HepG2 (cell line): ENCODE data around the gene ZKSCAN8. TPM values are rescaled to one million over a fixed set of nuclear protein-coding genes. Genes with fewer than 3 reads are reported as not detected.

Source experiments
- ESRRA ChIP-seq: sonication (generic); formaldehyde crosslinking; IDR thresholded peaks from 2 replicates; pipeline ENCODE4 v1.5.1; 2020; ENCODE audit warnings: mild to moderate bottlenecking, low read depth, missing genetic modification reagents
- HDAC6 ChIP-seq: fragments of 200-600 bp; sonication (generic); IDR thresholded peaks from 2 replicates; pipeline ENCODE4 v1.7.0; 2017; ENCODE audit warnings: mild to moderate bottlenecking, antibody characterized with exemption, low read length, low read depth
- IRF2 ChIP-seq: IDR thresholded peaks from 2 replicates; pipeline ENCODE4 v1.6.1; 2018; ENCODE audit warnings: missing genetic modification reagents, missing compliant biosample characterization
- POGZ ChIP-seq: sonication (generic); formaldehyde crosslinking; IDR thresholded peaks from 2 replicates; pipeline ENCODE4 v1.4.0; 2020; ENCODE audit warnings: mild to moderate bottlenecking, missing genetic modification reagents
- POLR2A ChIP-seq, 2 experiments: IDR thresholded peaks; 2 replicates each; pipeline ENCODE4 v1.6.1; 2011; ENCODE audit warnings: low read depth in 2 of 2, low read length in 2 of 2, mild to moderate bottlenecking in 1 of 2, moderate library complexity in 1 of 2; ENCODE audit not compliant: insufficient read depth in 1 of 2
- POLR2AphosphoS2 ChIP-seq: IDR thresholded peaks from 2 replicates; pipeline ENCODE4 v1.6.1; 2011; ENCODE audit warnings: low read depth, low read length, improper control_type of control experiment
- ZNF468 ChIP-seq: sonication (generic); formaldehyde crosslinking; IDR thresholded peaks from 2 replicates; pipeline ENCODE4 v1.8.0; 2022; ENCODE audit warnings: mild to moderate bottlenecking, moderate library complexity, missing genetic modification reagents
- ZNF570 ChIP-seq: sonication (generic); formaldehyde crosslinking; IDR thresholded peaks from 2 replicates; pipeline ENCODE4 v1.4.0; 2020; ENCODE audit warnings: mild to moderate bottlenecking, missing genetic modification reagents, borderline replicate concordance
- ZNF614 ChIP-seq: IDR thresholded peaks from 2 replicates; pipeline ENCODE4 v1.6.1; 2018; ENCODE audit warnings: missing biosample characterization, missing genetic modification reagents, inconsistent platforms, borderline replicate concordance
- ZNF619 ChIP-seq: sonication (generic); formaldehyde crosslinking; IDR thresholded peaks from 2 replicates; pipeline ENCODE4 v1.4.0; 2020; ENCODE audit warnings: mild to moderate bottlenecking, missing genetic modification reagents
- ZNF816 ChIP-seq: sonication (generic); formaldehyde crosslinking; IDR thresholded peaks from 2 replicates; pipeline ENCODE4 v1.8.0; 2022; ENCODE audit warnings: missing genetic modification reagents, mild to moderate bottlenecking, borderline replicate concordance
- polyA plus RNA-seq, 8 experiments: library from polyadenylated mRNA; depleted of rRNA in 3 of 8; stranded (reverse) in 7 of 8; unstranded in 1 of 8; fragments of >200 nt; fragmentation: Illumina TruSeq in 4 of 8; extraction: Trizol in 4 of 8; gene quantifications; 2 replicates each; pipeline versions ENCODE4 v1.2.1 to v1.2.3, GENCODE V29; 2011 to 2016; ENCODE audit warnings: low read depth in 4 of 8, missing spikeins in 1 of 8, mixed read lengths in 1 of 8; ENCODE audit not compliant: insufficient read depth in 1 of 8
- total RNA-seq, 5 experiments: library from RNA; depleted of rRNA; stranded (reverse); fragments of >200 nt; fragmentation: Illumina TruSeq; extraction: Trizol; gene quantifications; 2 replicates each; pipeline ENCODE4 v1.2.3, GENCODE V29; 2016; ENCODE audit warnings: low read depth in 1 of 5
- TF ChIP-seq, protein P1 (sequence below): sonication (generic); formaldehyde crosslinking; IDR thresholded peaks from 2 replicates; pipeline ENCODE4 v1.5.1; 2020; ENCODE audit warnings: missing genetic modification reagents, mild to moderate bottlenecking, borderline replicate concordance
- TF ChIP-seq, protein P2 (sequence below): sonication (generic); formaldehyde crosslinking; IDR thresholded peaks from 2 replicates; pipeline ENCODE4 v1.8.0; 2022; ENCODE audit warnings: mild to moderate bottlenecking, missing genetic modification reagents
- TF ChIP-seq, protein P3 (sequence below): IDR thresholded peaks from 2 replicates; pipeline ENCODE4 v1.6.1; 2016; ENCODE audit warnings: missing compliant biosample characterization, missing genetic modification reagents, borderline replicate concordance
- TF ChIP-seq, protein P4 (sequence below), 2 experiments: fragments of 450-650 bp in 1 of 2; sonication (generic) in 1 of 2; formaldehyde crosslinking; IDR thresholded peaks; 2 replicates each; pipeline versions ENCODE4 v1.5.0 to v1.8.0; 2020 to 2022; ENCODE audit warnings: mild to moderate bottlenecking in 1 of 2, missing genetic modification reagents in 1 of 2
- TF ChIP-seq, protein P5 (sequence below): sonication (generic); formaldehyde crosslinking; IDR thresholded peaks from 2 replicates; pipeline ENCODE4 v1.5.1; 2020; ENCODE audit warnings: mild to moderate bottlenecking, missing genetic modification reagents
- TF ChIP-seq, protein P6 (sequence below): sonication (generic); formaldehyde crosslinking; IDR thresholded peaks from 2 replicates; pipeline ENCODE4 v1.9.0; 2022; ENCODE audit warnings: low read depth, missing genetic modification reagents

ZKSCAN8 gene
- total and polyA plus RNA-seq, 2 of the 13 experiments (the other 11 are each of a cell fraction or from before 2014, with no cell fraction given): 12.4 to 20.9 TPM

DNA sequence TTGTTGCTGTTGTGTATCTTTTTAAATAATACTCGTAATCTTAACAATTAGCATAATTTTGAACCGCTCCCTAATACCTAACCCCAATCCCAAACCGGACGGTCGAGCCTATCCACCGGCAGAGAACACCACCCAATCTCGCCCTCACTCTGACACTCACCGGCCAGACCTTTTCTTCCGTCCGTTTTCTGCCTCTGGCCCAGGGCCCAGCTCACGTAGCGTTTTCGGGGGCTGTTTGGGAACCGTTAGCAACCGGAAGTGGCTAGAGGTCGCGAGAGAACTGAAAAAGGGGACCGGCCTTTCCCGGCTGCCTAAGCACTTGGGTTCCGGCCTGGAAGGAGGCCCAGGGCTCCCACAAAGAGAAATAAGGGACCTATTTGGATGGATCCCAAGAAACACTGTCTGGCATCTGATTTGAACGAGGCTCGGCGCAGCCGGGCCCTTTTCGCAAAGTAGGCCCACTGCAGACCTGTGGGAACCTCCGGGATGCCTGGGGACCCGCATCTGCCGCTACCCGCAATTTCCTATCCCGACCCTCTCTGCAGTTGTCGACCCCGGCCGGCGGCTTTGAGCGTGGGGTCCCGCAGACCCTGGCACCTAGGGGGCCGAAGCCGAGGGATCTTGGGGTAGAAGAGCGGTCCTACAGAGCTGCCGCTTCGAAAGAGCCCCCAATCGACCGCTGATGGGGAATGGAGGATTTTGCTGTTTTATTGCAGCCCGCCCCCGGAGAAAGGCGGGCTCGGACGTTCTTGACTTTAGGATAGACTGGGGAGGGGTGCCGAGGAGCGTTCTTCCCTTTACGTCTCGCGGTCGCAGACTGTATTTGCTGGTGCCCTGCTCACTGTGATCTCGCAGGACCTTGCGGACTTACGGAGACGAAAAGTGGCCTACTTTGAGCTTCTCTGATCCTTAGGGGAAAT lies 4.8 kb upstream of the ZKSCAN8 start (continued):
- TF ChIP-seq HDAC6 (no peak), ZNF816 (CRISPR knock-in tag) (no peak), POLR2A (IDR thresholded peaks at IDR 0.05; ENCODE audit: insufficient read depth in 1 of 2, low read depth in 2 of 2, low read length in 2 of 2) (peak; percentile 83 to 84), ZNF614 (CRISPR knock-in tag) (peak; percentile 93), IRF2 (CRISPR knock-in tag) (peak; percentile 97), POLR2AphosphoS2 (no peak), ZNF619 (CRISPR knock-in tag) (peak; percentile 94; the same call in 1 of the 2 replicates), ESRRA (CRISPR knock-in tag) (peak; percentile 80; the same call in 1 of the 2 replicates), ZNF570 (CRISPR knock-in tag) (no peak; the same call in 1 of the 2 replicates), ZNF468 (CRISPR knock-in tag) (no peak), POGZ (CRISPR knock-in tag) (peak; percentile 99)
- TF ChIP-seq, protein P1, sequence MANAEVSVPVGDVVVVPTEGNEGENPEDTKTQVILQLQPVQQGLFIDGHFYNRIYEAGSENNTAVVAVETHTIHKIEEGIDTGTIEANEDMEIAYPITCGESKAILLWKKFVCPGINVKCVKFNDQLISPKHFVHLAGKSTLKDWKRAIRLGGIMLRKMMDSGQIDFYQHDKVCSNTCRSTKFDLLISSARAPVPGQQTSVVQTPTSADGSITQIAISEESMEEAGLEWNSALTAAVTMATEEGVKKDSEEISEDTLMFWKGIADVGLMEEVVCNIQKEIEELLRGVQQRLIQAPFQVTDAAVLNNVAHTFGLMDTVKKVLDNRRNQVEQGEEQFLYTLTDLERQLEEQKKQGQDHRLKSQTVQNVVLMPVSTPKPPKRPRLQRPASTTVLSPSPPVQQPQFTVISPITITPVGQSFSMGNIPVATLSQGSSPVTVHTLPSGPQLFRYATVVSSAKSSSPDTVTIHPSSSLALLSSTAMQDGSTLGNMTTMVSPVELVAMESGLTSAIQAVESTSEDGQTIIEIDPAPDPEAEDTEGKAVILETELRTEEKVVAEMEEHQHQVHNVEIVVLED: peak; percentile 87
- TF ChIP-seq, protein P2, sequence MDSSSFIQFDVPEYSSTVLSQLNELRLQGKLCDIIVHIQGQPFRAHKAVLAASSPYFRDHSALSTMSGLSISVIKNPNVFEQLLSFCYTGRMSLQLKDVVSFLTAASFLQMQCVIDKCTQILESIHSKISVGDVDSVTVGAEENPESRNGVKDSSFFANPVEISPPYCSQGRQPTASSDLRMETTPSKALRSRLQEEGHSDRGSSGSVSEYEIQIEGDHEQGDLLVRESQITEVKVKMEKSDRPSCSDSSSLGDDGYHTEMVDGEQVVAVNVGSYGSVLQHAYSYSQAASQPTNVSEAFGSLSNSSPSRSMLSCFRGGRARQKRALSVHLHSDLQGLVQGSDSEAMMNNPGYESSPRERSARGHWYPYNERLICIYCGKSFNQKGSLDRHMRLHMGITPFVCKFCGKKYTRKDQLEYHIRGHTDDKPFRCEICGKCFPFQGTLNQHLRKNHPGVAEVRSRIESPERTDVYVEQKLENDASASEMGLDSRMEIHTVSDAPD (CRISPR knock-in tag): peak; percentile 84; the same call in 1 of the 2 replicates
- TF ChIP-seq, protein P3, sequence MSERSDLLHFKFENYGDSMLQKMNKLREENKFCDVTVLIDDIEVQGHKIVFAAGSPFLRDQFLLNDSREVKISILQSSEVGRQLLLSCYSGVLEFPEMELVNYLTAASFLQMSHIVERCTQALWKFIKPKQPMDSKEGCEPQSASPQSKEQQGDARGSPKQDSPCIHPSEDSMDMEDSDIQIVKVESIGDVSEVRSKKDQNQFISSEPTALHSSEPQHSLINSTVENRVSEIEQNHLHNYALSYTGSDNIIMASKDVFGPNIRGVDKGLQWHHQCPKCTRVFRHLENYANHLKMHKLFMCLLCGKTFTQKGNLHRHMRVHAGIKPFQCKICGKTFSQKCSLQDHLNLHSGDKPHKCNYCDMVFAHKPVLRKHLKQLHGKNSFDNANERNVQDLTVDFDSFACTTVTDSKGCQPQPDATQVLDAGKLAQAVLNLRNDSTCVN: peak; percentile 86; the same call in 1 of the 2 replicates
- TF ChIP-seq, protein P4, sequence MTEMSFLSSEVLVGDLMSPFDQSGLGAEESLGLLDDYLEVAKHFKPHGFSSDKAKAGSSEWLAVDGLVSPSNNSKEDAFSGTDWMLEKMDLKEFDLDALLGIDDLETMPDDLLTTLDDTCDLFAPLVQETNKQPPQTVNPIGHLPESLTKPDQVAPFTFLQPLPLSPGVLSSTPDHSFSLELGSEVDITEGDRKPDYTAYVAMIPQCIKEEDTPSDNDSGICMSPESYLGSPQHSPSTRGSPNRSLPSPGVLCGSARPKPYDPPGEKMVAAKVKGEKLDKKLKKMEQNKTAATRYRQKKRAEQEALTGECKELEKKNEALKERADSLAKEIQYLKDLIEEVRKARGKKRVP (CRISPR knock-in tag; IDR thresholded peaks at IDR 0.05): peak in 1 of 2 experiments; percentile 76; a peak in 2 of 4 replicates
- TF ChIP-seq, protein P5, sequence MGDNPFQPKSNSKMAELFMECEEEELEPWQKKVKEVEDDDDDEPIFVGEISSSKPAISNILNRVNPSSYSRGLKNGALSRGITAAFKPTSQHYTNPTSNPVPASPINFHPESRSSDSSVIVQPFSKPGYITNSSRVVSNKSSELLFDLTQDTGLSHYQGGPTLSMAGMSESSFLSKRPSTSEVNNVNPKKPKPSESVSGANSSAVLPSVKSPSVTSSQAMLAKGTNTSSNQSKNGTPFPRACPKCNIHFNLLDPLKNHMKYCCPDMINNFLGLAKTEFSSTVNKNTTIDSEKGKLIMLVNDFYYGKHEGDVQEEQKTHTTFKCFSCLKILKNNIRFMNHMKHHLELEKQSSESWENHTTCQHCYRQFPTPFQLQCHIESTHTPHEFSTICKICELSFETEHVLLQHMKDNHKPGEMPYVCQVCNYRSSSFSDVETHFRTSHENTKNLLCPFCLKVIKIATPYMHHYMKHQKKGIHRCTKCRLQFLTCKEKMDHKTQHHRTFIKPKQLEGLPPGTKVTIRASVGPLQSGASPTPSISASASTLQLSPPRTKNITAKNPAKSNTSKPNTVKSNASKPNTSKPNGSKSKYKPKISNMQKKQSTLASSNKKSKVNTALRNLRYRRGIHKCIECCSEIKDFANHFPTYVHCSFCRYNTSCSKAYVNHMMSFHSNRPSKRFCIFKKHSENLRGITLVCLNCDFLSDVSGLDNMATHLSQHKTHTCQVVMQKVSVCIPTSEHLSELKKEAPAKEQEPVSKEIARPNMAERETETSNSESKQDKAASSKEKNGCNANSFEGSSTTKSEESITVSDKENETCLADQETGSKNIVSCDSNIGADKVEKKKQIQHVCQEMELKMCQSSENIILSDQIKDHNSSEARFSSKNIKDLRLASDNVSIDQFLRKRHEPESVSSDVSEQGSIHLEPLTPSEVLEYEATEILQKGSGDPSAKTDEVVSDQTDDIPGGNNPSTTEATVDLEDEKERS (CRISPR knock-in tag): peak; percentile 93
- TF ChIP-seq, protein P6, sequence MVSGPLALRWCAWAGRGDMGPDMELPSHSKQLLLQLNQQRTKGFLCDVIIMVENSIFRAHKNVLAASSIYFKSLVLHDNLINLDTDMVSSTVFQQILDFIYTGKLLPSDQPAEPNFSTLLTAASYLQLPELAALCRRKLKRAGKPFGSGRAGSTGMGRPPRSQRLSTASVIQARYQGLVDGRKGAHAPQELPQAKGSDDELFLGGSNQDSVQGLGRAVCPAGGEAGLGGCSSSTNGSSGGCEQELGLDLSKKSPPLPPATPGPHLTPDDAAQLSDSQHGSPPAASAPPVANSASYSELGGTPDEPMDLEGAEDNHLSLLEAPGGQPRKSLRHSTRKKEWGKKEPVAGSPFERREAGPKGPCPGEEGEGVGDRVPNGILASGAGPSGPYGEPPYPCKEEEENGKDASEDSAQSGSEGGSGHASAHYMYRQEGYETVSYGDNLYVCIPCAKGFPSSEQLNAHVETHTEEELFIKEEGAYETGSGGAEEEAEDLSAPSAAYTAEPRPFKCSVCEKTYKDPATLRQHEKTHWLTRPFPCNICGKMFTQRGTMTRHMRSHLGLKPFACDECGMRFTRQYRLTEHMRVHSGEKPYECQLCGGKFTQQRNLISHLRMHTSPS: 0 out of 2 replicates have a peak, but pooled peaks have one; percentile 40
